22Rv1 (cell line): ENCODE measurements around the gene KCND2.

Experiments used
- CTCF ChIP-seq: fragments of 450-650 bp; IDR thresholded peaks from 2 replicates; pipeline ENCODE4 v1.5.1; 2017; ENCODE audit warnings: mild to moderate bottlenecking
- ZFX ChIP-seq: fragments of 450-650 bp; IDR thresholded peaks from 2 replicates; pipeline ENCODE4 v1.6.1; 2017; ENCODE audit warnings: antibody characterized with exemption, borderline replicate concordance

GRCh38 chr7:120475994-120476393 lies 203.0 kb downstream of the KCND2 start:
- TF ChIP-seq CTCF, result no peak
- no peak for TF ChIP-seq ZFX
